Hematopoietic multipotent progenitor cell treated with erythropoietin and hydrocortisone succinate and interleukin-3 and kit ligand, for 6 days (in vitro differentiated cells): ENCODE results near the gene AKR1E2.
A peak's percentile ranks its signal among the peaks of the same experiment; 100 is the strongest.

ENCODE experiments used
- DNase-seq: peaks from one replicate; pipeline ENCODE4 v3.0.0-alpha.2; 2015

AKR1E2 gene

DNA sequence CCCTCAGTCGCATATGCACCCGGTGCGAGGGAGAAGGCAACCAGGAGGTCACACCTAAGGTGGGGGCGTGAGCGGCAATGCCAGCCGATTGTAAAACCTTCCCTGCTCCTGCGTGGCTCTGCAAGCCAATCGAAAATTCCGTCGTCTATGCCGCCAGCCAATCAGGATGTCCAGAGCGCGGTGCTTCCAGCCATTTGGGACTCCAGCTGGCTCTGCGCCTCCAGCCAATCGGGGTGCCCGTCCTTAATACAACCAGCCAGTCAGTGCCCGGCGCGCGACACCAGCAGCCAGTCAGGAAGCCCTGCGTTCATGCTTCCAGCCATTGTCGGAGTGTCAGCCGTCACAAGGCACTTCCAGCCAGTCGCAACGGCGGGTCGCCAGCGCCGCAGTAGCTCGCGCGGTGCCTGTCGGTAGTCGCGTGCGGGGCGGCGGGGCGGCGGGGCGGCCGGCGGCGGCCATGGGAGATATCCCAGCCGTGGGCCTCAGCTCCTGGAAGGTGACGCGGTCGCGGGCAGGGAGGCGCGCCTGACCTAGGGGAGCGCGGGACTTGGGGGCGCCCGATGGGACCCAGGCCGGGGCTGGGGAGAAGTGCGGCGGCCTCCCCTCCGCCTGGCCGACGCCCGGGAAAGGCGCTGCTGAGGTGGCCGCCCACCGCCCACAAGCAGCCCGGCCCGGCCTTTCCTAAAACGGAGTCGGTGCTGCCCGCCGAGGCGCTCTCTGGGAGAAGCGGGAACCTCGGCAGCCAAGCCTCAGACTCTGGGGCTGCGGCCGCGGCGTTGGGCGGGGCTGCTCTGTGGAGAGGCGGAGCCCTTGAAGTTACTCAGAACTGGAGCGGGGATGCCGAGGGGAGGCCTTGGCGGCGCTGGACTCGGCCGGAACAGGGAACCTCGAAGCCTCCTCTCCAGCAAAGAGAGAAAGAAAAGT is at the start of gene AKR1E2:
TSS of gene AKR1E2 (plus strand) at position 340 of the 924 bp plus-strand sequence. CDS start at position 458, 118 bp downstream.
- DNase-seq, result peak; percentile 92

DNA sequence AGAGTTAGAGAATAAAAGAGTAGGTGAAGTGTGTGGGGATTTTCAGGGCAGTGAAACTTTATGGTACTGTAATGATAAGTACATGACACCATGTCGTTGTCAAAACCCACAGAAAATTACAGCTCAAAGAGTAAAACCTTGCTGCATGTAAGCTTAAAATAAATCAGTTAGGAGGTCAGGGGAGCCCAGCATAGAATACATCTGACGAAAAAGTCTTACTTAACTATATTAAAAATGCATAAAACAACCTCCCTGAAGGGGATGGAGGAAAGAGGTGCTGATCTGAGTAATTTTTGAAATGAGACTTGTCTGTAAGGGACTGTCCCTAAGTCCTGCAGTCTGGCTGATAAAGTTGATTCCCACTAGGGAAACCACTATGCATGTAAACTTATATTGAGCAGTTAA is 49.8 kb upstream of the AKR1E2 start:
- no peak for DNase-seq

DNA sequence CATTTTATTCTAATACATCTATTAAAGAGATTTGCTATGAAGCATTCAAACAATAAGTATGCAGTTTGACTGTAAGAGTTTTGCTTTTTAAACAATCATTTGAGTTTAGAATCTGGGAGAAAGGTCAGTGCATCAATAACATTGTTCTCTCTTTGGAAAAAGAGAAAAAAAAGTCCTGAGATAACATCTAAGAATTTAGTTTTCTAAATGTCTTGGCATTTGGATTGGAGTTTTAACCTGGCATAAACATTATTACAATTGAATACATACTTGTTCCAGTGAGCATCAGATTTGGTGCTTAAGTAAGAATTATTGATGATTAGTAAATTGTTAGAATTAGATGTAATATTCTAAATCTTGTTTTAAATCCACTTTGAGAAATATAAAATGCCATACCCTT is 47.2 kb upstream of the AKR1E2 start:
- DNase-seq, result no peak

DNA sequence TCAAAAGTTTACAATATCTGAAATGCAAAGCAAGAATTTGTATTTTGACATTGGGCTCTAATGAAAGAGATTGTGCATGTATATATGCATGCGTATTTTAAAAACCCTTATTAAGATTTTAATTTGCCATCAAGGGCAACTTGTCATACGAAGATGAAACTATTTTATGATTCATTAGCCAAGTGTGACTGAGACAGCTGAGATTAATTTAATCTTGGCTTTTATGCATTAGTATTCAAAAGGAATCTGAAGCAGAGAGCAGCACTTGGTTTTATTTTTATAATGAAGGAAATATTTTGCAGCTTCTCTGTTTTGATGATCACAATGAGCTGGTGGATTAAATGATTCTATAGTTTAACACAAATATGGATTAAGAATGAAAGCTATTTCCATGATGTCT is 45.9 kb upstream of the AKR1E2 start:
- DNase-seq, result no peak

DNA sequence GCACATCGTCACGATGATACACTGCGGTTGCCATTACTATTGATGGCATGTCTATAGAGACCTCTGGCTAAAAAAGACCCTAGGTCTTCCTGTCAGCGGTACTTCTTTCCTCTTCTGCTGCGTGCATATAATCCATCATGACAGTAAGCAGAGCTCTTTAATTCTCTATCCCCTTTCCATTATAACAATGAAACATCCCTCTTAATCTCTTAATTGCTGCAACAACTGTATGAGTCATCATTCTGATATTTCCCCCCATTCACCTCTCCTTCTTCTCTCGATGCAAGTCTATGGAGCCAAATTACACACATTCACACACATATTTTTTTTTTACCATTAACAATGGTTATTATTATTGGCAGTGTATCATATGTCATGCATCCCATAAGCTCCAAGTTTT is 45.2 kb upstream of the AKR1E2 start:
- no peak for DNase-seq

DNA sequence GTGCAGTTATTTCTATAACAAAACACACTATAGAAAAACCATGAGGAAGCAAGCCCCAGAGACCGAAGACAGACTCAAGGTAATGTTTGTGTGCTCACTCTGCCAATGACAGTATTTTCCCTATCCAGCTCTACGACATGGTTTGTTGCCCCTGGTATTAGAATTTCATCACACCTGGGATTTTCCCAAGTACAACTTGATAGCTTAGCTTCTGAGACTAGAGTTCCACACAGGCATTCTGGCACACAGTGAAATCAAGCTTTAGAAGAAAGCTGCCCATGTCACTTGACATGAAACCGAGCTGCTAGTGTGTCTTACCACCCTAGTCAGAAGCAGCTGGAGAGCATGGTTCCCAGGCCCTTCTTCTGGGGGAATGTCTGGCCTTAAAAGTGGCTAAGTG is 44.1 kb upstream of the AKR1E2 start:
- no peak for DNase-seq

DNA sequence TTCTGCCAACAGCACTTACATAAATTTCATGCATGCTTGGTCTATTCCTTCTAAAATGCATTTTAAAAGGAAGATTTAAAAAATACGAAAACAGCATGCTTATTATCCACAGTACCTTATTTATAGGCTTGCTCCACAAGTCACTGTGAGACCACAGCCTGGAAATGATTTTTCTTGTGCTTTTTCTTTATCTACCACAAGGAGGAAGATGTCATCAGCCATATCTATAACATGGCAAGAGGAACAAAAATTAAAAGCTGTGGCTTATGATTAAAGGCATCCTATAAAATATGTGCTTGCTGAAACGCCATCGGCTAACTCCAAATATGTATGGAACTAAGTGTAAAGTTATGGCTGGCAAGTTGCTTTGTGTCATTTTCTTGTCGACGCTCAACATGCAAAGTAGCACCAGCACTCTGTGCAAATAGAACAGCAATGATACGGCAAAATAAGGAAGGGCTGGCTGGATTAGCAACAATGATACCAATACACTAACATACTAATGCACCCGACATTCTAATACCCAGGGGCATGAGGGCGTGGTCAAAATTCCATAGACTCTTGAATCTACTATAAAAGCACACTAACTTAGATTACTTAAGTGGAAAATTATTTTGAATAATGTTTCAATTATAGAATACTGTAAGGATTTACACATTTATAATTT is 41.2 kb upstream of the AKR1E2 start:
- DNase-seq, result peak; percentile 34

DNA sequence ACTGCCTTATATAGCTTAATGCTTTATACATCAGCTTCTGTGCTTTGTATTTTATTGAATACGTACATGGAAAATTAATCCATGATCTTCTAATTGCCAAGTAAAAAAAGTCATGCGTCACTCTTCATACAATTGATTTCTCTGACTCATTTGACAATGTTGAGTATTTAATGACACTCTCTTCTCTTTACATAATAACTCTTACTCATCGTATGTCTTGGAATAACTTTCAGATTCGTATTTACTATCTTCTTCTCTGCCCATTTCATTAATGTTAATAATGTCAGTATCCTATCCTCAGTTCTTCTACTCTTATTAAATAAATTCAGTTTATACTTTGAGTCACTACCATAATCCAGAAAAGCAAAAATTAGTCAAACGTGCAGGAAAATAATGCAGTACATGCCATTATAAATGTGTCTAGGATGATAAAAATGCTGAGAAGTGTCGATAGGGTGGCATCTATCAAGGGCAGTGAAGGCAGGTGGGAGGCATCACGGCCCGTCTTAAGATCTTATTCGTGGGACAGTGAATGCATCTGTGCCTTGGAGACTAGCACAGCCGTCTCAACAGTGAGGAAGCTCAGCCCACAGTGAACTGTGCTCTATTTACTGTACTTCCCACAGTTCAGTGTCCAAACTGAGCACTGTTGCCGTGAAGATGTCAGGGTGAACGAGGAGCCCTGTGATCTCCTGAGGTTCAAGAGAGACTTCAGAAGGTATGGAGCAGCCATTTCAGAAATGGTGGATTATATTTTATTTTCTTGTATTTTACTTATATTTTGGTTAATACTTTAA is 39.8 kb upstream of the AKR1E2 start:
- DNase-seq, result no peak

DNA sequence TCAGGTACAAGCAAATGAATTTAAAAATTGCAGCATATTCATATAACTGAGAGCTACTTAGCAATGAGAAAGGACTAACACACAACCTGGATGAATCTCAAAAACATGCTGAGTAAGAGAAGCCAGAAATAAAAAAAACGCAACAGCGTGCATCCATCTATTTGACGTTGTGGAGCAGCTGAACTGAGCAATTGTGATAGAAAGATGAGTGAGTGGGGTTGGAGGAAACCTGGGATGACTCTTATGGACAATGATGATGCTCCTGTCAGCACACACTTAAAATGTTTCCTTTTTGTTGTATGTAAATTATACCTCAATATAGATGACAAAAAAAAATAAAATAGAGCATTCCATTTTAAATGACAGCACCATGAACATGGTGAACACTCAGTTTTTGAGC is 36.0 kb upstream of the AKR1E2 start:
- no peak for DNase-seq

DNA sequence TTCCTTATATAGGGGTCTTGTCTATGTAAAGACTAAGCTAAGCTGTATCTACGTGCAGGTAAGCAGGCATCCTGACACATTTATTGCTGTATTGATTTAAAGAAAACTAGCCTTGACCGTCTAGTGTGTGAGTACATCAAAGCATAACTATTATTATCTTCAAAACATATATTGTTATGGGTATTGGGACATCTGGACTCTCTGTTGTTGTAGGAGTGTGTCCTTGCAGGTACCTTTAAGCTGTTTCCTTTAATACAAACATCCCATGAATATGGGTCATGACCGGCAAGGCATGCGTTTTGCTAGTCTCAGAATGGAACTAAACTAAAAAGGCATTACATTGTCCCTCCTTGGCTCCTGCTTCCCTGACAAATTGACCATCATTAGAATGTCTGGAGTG is 35.1 kb upstream of the AKR1E2 start:
- no peak for DNase-seq

DNA sequence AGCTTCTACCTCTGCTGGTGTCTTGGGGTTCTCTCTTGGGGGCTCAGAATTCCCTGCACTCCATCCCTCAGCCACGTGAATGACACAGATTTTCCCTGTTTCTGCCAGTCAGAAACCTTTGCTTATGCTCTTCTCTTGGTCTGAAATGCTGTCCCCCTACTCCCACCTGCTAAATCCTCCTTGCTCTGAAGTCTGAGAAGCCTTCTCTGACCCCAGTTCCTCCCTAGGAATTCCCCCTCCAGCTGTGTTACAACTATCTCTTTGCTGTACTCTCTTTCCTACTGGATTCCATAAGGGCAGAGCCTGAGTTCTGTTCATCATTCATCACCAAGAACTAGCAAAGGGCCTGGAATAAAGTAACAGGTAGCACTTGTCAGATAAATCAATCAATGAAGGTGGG is 33.6 kb upstream of the AKR1E2 start:
- DNase-seq, result no peak

DNA sequence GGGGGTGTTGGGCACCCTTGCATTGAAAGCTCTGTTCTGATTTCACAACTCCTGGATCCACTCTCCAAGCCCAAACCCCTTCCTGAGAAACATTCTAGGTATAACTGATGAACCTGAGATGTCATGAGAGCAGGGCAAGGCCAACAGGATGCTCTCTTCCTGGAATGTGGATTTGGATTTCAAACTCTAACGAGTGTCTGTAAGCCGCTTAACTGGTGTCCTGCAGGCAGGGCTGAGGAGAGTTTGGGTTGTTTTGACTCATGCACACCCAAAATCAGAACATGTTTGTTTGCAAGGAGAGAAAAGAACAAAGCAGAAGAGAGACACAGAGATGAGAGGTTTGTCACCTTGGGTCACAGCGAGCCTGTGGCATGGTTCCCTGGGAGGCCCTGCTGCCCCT is 24.6 kb upstream of the AKR1E2 start:
- no peak for DNase-seq

DNA sequence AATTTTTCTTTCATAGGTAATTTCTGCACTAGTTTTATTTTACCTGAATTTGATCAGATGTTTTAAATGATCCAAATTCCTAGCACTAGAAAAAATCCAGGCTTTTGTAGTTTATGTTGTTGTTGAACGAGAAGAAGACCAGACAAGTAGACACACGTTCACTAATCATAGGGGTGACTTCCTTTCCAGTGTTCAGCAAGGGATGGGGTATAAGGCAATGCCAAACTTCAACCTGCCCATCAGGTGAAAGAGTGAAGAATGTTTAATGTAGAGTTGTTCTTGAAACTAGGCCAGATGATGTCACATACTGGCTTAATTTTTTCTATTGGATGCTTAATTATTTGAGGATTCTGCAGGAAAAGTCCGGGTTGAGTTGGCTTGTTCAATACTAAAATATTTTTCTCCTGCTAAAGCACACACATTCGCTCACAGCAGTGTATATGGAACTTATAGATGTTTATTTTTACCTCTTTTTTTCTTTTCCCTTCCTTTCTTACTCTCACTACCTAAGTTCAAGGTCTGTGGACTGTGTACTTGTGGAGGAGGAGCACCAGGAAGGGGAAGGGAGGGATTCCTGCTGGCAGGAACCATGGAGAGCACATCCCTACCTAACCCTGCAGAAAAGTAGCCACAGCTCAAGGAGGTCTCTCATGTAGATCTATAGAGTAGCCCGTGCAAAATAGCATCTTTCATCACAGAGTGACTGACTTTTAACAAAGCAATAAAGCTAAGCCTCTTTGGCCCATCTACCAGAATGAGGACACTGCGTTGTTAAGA is 23.1 kb upstream of the AKR1E2 start:
- no peak for DNase-seq

DNA sequence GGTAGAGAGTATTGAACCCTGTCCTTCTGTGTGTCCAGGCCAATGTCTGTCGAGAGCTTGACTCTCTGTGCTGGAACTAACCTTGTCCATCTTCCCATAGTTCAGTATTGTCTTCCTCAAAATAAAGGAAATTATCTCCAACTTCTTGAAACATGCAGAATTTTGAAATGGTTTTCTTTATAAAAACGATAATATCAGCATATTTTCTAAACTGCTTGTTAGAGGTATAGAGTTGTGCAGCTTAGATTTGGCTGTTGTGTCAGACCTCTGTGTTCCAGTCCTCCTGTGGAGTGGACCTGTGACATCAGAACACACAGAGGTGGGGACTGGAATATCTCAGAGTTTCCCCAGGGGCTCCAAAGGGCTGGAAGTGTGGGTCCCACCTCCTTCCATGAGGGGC is 22.2 kb upstream of the AKR1E2 start:
- DNase-seq, result no peak

DNA sequence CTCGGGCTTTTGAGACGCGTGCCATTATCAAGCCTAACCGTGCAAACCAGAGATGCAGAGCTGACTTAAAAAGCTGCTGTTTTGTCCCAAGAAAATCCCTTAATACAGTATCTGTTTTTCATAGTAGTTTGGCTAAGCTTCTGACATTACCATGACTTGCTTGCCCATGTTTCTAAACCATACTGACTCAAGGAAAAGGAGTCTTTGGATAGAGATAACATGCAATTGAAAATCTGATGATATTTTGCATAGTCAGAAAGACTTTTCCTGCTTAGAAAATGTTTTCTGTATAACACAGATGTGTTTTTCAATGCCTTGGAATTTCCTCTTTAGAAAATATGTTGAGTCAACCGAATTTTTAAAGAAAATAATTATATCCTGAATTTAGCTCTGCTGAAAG is 21.5 kb upstream of the AKR1E2 start:
- no peak for DNase-seq

DNA sequence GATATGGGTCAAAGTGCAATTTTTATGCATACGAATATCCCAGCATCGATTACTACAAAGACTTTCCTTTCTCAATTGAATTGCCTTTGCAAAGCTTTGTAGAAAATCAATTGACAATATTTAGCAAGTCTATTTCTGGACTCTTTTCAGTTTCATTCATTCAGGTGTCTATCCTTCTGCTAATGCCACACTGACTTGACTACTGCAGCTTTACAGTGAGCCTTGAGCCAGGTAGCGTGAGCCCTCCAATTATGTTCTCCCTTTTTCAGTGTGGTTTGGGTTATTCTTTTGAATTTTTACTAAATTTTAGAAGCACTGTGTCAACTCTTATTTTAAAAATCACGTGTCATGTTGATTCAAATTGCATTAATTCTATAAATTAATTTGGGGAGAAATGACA is 19.5 kb upstream of the AKR1E2 start:
- DNase-seq, result no peak

DNA sequence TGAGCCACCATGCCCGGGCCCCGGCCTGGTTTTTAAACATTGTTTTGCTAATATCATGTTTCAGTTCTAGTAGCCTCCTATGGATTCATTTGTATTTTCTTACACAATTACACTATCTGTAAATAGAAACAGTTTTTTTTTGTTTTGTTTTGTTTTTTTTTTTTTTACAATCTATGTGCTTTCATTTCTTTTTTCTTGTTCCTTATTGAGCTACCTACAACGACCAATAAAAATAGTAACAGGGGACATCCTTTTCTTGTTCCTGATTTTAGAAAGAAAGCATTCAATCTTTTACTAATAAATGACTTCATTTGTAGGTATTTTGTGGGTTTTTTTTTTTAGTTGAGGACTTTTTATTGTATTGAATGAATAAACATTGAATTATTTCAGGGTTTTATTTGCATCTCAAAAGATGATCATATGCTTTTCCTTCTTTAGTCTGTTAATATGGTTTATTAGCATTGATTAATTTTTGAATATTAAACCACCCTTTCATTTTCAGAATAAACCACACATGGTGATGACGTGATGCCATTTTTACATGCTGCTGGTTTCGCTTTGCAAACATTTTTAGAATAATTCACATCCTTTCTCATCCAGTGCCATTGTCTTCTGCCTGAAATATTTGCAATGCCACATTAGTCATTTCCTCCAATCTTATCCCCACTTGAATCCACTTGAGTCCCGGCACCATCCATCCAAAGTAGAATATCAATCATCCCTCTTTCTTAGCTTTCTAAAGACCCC is 18.1 kb upstream of the AKR1E2 start:
- DNase-seq, result no peak

DNA sequence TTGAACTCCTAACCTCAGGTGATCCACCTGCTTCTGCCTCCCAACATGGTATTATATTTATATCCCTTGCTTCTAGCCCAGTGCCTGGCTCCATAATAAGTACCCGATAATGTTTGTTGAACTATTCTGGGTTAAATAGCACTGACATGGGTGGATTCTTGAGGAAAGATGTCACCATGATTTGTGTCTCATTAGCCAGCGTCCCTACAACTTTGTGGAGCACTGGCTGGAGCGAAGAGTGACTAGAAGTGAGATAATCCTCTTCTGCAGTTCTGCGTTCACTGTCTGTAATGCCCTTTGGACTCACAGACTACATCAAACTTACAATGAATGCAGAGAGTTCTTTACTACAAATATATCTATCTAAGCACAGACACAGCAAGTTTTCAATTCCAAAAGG is 16.9 kb upstream of the AKR1E2 start:
- no peak for DNase-seq

DNA sequence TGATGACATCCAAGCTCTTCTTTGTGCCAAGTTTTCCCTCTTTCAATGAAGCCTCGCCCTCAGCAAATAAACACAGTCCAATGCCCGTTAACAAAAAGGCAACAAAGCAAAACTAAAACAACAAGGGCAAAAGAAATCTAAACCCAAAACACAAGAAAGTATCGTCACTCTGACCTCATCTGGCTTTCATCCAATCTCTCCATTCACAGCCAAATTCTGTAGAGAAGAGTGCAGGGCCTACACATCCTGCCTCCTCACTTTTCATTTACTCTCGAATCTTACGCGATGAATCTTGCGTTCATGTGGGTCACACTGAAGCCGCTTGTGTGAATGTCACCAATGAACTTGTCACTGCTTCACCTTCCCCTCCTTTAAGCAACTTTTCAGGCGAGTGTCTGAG is 15.9 kb upstream of the AKR1E2 start:
- DNase-seq, result no peak

DNA sequence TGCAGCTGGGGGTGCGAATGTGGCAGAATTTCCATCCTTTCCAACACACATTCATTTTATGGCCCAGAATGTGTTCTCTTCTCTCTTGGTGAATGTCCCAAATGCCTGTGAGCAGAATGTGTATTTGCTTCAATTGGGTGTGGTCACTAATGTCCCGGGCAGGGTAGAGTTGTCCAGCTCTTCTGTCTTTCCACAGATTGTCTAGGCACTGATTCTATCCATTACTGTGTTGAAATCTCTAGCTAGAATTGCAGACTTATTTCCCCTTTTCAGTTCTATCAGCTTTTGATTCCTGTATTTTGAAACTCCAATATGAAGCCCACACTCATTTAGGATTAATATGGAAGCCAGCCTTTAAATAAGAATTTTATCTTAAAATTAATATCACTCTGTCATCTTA is 14.0 kb upstream of the AKR1E2 start:
- DNase-seq, result no peak

DNA sequence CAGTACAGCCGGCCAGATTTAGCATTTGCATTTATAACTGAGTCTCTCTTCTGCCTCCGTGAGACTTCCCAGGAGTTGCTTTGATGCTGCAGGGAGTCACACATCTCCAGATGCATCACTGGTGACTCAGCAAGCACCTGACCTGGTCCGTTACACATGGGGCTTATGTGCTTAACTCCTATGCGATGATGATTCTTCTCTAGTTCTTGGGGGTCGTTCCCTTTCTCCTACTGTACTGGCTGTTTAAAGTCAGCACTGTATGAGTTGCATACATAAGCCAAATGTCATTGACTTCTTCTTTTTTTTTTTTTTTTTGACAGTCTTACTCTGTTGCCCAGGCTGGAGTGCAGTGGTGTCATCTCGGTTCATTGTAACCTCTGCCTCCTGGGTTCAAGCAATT is 13.0 kb upstream of the AKR1E2 start:
- no peak for DNase-seq

DNA sequence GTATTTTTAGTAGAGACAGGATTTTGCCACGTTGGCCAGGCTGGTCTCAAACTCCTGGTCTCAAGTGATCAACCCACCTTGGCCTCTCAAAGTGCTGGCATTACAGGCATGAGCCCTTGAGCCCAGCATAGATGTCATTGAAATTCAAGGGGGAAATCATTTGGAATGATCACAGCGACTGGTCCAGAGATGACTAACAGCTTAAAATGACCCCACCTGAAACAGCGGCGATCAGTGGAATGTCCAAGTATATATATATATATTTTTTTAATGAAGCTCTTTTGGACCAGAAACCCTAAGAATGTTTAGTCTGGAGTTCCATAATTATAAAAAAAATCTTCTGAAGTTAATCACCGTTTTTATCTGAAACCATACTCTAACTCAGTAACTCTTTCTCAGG is 12.5 kb upstream of the AKR1E2 start:
- DNase-seq, result no peak
